ENCODE results near the gene MAP7D2.

DNA sequence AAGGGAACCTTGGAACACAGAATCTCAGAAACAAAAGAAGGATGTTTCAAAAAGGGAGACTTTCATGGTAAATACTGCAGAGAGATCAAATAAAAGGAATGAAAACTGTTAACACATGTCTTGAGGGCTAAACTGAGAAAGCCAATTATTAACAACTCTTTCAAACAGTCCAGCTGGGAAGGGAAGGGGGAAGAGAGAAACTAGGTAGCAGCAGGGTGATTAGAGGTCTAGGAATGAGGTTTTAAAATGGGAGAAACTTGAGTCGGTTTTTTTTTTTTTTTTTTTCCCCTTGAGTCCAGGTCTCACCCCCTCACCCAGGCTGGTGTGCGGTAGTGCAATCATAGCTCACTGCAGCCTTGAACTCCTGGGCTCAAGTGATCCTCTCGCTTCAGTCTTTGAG is 130.2 kb downstream of the MAP7D2 start:
- no peak for TF ChIP-seq SUZ12 (IDR thresholded peaks at IDR 0.05; ENCODE audit: extremely low read depth, insufficient read depth, insufficient read length)
- no peak for TF ChIP-seq ZNF274 (IDR thresholded peaks at IDR 0.05; ENCODE audit: low read depth, low read length)
- TF ChIP-seq YY1 (IDR thresholded peaks at IDR 0.05; ENCODE audit: insufficient read depth, insufficient read length), result no peak
